Myocyte (in vitro differentiated cells): ENCODE measurements around the gene HIF1A. TPM values are rescaled to one million over a fixed set of nuclear protein-coding genes. Genes with fewer than 3 reads are reported as not detected.
"Not testable (repeated sequence)": the region's sequence is repeated elsewhere in the genome, so short reads cannot be mapped to it uniquely, and the experiment has no call there.

ENCODE experiments used
- DNase-seq: peaks from one replicate; pipeline ENCODE4 v3.0.0-alpha.2; 2012; ENCODE audit warnings: low read depth
- total RNA-seq: library from RNA; depleted of rRNA; stranded (reverse); fragments of >200 nt; gene quantifications from 2 replicates; pipeline ENCODE4 v1.2.3, GENCODE V29; 2014

HIF1A gene
- total RNA-seq, 1 donor from 2014 or later, result 444 TPM

DNA sequence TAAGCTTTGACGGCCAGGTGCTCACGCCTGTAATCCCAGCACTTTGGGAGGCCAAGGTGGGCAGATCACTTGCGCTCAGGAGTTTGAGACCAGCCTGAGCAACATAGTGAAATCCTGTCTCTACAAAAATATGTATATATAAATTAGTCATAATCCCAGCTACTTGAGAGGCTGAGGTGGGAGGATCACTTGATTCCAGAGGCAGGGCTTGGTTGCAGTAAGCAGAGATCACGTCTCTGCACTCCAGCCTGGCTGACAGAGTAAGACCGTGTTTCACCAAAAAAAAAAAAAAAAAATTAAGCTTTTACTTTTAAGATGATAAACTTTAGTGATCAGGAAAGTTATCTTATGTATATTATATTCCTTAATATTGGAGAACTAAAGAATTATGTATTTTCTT lies 48.9 kb downstream of the HIF1A start:
- no peak for DNase-seq

DNA sequence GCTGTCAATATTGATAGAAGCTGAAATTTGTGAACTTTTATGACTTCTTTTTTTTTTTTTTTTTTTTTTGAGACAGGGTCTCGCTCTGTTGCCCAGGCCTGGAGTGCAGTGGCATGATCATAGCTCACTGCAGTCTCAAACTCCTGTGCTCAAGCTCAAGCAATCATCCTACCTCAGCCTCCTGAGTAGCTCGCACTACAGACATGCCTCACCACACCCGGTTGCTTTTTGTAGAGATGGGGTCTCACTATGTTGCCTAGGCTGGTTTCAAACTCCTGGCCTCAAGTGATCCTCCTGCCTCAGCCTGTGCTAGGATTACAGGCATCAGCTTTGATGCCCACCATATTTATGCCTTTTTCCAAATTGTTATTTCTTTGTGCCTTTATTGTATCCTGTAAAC lies 51.0 kb downstream of the HIF1A start:
- not testable (repeated sequence) for DNase-seq

DNA sequence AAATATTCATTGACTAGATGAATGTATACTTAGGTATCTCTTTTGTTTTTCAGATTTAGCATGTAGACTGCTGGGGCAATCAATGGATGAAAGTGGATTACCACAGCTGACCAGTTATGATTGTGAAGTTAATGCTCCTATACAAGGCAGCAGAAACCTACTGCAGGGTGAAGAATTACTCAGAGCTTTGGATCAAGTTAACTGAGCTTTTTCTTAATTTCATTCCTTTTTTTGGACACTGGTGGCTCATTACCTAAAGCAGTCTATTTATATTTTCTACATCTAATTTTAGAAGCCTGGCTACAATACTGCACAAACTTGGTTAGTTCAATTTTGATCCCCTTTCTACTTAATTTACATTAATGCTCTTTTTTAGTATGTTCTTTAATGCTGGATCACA lies 51.6 kb downstream of the HIF1A start:
- DNase-seq, result no peak

DNA sequence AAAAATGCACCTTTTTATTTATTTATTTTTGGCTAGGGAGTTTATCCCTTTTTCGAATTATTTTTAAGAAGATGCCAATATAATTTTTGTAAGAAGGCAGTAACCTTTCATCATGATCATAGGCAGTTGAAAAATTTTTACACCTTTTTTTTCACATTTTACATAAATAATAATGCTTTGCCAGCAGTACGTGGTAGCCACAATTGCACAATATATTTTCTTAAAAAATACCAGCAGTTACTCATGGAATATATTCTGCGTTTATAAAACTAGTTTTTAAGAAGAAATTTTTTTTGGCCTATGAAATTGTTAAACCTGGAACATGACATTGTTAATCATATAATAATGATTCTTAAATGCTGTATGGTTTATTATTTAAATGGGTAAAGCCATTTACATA lies 52.0 kb downstream of the HIF1A start:
- DNase-seq, result no peak

DNA sequence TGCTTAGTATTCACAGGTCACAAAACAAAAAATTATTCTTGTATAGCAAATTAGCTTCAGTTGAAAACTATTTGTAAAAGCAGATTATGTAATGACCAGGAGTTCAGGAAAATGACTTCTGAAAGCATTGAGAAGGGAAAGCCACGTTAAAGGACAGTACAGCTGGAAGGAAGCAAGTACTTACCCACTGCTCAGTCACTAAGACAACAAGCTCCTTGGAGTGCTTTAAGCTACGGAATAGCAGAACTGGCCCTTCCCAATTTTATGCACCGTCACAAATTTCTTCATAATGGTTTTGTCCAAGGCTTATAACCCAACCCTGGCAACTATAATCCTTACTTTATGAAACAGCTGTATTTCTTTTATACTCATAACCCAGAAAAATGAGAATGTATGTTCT lies 54.0 kb downstream of the HIF1A start:
- peak; percentile 40 for DNase-seq

DNA sequence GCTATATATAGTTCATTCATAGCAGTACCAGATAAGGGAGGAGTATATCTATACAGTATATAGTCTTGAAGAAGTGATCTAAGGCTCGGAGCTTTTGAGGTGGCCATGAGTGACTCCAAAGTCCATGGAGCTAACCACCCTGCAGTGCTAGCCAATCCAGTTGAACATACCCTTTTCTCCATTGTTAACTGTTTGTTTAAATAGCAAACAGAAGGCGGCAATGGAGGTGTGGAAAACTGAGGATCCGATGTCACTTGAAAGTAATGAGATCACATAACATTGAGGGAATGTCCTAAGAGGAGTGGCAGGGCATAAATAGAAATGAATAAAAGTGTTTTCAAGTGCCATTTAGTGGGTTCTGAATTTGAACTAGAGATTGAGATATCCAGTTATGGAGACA lies 54.6 kb downstream of the HIF1A start:
- peak; percentile 53 for DNase-seq

DNA sequence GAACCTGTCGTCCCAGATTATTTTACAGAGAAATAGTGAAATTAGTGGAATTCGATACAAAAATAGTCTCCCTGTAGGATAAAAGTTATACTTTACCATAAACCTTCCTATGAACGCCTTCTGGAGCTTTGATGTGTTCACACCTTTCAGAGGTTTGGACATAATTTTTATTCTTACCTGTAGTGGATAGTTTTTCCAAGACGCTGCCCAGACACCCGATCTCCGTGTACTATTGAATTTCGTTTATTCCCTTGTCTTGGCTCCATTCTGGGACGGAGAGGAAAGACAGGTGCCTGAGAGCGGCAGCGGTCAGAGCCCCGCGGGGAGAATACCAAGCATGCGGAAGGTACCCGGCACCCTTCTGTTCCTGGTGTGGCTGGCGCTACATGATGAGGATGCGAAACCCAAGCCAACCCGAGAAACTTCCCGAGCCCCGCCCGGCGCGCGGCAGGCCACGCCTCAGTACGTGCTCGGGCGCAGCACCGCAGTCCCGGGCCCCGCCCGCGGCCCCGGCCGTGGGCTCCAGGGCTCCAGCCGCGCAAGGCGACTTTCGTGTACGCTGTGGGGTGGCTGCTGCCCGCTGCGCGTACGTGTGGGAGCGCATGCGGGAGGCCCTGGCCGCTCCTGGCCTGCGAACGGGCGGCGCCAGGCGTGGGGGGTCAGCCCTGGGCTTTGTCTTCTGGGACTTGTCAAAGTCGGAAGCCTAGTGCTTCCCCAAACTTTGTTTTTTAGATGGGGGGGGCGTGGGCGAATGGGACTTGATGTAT lies 55.6 kb downstream of the HIF1A start:
- DNase-seq, result peak; percentile 85

DNA sequence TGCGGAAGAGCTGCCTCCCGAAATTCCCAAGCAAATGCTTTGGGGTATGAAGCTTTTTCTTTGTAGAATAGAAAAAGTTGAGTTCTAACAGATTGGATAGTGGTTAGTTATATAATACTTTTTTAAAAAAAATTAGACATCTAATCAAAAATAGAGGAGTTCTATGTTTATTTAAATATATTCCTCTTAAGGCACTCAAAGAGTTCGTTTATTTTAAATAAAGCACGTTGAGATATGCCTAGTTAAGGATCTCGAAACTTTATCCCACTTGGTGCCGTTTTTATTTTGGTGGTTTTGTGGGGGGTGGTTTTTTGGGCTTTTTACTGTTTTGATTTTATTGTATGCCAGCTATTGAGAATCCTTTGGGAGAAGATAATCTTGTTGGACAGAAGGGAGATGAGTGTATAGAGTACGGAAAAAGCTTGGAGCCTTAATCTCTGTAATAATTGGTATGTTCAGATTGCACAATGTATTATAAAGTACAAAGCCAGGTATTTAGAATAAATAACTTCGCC lies 56.2 kb downstream of the HIF1A start:
- DNase-seq, result no peak

DNA sequence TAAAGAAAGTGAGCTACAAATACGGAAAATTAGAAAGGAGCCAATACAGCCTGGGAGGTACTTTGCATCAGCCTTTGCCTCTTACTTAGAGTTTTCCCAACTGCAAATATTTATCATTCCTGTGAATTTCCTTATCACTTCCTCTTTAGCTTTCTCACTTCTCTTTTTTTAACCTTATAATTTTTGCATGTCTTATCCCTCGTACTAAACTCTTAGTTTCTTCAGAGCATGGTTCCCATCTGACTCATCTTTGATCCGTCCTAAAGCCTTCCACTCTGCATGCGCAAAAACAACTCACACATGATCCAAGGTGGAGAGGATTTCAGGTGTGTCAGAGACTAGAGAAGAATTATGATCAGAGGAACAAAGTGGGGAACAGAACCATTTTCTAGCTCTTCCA lies 57.3 kb downstream of the HIF1A start:
- DNase-seq, result no peak

DNA sequence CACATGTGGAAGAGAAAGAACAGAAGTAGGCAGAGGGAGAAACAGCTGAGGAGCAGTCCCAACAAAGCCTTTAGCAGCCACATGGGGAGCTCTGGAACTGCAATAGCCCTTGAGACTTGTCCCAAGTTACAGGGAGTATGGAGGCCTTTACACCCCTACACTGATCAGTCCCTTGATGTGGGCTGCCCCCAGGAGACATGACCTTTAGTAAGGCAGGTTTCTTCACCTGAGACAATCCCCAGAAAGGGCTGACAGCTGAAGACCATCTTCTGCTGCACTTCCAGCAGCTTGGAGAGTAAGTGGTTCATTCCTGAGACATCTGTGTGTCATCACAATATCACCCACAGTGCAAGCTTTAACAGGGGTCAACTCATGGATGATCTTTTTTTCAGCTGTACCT lies 58.3 kb downstream of the HIF1A start:
- peak; percentile 21 for DNase-seq

DNA sequence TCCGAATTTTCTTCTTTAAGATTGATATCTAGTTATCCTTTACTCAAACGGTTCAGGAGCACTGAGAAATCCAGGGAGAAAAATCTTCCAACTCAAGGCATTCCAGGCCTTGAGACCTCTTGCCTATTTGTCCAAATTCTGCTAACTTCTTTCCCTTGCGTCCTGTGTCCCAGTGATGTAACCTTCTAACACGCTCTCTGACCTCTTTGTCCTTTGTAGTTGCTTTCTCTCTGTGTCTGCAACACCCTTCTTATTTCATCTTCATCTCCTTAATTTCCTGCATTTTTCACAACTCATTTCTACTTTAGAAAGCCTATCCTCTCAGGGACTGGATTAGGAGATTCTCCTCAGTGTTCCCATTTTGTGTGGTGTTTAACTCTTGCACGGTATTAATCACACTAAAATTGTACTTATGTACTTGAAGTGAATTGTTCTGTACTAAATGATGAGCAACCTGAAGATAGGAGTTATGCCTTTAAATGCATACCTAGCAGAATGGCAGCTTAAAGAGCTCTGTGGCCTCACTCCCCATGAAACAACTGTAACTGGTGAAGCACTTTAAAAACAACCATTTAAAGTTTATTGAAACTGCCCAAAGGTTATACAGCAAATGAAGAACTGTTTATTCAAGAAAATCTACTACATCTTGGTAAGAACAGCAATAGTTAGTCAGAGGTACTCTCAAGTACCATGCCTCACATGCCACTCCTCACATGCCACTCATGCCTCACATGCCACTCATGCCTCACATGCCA lies 59.5 kb downstream of the HIF1A start:
- no peak for DNase-seq

DNA sequence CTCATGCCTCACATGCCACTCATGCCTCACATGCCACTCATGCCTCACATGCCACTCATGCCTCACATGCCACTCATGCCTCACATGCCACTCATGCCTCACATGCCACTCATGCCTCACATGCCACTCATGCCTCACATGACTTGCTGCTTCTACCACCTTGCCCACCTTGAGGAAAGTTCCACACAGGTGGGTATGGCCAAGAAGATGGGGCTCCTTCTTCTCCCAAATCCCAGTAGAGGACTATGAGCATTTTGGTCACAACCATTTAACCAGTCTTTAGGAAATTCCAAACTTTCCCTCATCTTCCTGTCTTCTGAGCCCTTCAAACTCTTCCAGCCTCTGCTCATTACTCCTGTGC lies 60.0 kb downstream of the HIF1A start:
- DNase-seq, result not testable (repeated sequence)

DNA sequence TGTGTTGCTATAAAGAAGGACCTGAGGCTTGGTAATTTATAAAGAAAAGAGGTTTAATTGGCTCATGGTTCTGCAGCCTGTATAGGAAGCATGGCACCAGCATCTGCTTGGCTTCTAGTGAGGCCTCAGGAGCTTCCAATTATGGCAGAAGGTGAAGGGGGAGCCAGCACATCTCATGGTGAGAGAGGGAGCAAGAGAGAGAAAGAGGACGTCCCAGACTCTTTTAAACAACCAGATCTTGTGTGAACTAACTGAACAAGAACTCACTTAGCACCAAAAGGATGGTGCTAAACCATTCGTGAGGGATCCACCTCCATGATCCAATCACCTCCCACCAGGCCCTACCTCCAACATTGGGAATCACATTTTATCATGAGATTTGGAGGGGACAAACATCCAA lies 60.8 kb downstream of the HIF1A start:
- no peak for DNase-seq

DNA sequence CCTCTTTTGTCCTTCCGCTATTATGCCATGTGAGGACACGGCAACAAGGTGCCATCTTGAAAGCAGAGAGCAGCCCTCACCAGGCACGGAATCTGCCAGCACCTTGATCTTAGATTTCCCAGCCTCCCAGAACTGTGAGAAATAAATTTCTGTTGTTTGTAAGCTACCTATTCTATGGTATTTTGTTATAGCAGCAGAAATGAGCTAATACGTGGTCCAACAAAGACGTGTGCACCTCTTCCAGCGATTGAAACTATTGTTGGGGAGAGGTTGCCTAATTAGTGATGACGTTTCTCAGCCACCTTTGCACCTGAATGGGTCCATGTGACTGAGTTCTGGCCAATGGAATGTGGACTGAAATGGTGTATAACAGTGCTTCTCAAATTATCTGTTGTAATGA lies 64.6 kb downstream of the HIF1A start:
- no peak for DNase-seq

DNA sequence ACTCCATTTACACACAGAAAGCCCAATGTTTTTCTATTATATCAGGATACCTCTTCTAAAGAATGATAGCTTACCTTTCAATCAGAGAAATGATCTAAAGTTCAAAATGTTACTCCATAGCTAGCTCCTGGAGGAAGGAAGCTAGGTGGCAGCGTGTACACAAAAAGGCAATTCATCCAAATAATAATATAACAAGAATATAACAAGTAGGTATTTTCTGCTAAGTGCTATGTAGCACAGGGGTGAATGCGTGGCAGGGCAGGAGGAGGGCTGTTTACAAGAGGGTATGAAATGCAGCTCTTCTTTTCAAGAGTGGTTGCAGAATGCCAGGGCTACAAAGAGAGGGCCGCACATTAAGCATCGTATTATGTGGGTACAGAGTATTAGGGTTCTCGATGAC lies 66.2 kb downstream of the HIF1A start:
- no peak for DNase-seq

DNA sequence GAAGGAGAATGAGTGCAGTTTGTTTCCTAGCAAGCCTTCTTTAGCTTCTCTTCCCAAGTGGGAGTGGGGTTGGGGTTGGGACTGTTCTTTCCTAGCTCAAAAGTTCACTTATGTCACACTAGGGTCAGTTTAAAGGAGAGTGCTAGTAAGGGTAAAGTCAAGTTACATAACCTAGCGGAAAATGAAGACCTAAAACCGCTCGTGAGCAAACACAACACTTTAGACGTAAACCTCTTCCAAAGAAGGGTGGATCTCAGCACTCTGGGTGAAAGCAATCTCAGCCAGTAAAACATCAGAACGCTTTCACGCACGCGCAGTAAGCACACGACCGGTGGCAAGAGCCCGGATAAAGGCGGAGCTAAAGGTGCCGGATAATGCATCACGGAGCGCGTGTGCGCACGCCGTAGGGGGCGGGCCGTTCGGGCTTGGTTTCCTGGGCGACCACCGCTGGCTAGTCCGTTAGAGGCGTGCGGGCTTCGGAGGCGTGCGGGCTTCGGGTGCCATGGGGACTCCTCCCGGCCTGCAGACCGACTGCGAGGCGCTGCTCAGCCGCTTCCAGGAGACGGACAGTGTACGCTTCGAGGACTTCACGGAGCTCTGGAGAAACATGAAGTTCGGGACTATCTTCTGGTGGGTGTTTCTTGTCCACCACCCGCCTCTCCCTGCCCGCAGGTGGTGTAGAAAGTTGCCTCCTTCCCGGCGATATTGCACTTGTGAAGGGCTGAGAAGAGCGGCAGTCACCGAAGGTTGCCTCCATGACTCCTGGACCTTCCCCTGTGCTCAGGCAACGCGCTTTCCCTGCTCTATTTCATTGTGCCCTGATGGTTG lies 66.9 kb downstream of the HIF1A start, which contains the start of gene SNAPC1:
Gene SNAPC1, plus strand, starts transcription at position 462 of the 828 bp plus-strand sequence. Its CDS starts 41 bp downstream, at position 503.
- DNase-seq, result peak; percentile 99

DNA sequence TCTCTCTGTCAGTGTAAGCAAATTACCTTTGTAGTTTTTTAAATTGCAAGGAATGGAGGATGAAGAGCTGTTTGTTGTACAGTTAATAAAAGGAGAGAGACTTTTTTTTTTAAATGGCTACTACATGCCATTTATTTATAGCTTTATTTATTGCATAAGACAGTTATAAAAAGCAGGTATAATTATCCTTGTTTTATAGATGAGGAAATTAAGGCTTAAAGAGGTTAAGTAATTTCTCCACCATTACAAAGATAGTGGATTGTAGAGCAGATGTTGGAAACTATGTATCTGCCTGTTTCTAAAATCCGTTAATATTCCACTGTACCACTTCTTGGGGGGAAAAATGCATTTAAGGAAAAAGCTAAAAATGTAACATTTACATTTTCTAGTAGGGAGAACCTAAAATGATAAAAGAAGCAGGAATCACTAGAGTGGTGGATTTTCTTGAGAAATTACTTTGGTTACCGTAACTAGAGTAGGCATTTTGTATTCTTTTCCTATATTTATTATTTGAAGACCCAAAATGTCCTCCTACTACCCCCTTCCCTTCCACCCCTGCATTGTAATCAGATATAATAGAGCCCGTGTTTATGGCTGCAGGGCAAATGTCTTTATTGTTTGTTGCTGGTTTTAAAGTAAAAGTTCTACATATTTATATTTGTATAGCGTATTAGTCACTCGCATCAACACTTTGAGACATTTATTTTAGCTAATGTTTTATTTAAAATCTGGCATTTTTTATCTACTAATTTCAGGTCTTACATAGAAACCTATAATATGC lies 69.2 kb downstream of the HIF1A start:
- no peak for DNase-seq

DNA sequence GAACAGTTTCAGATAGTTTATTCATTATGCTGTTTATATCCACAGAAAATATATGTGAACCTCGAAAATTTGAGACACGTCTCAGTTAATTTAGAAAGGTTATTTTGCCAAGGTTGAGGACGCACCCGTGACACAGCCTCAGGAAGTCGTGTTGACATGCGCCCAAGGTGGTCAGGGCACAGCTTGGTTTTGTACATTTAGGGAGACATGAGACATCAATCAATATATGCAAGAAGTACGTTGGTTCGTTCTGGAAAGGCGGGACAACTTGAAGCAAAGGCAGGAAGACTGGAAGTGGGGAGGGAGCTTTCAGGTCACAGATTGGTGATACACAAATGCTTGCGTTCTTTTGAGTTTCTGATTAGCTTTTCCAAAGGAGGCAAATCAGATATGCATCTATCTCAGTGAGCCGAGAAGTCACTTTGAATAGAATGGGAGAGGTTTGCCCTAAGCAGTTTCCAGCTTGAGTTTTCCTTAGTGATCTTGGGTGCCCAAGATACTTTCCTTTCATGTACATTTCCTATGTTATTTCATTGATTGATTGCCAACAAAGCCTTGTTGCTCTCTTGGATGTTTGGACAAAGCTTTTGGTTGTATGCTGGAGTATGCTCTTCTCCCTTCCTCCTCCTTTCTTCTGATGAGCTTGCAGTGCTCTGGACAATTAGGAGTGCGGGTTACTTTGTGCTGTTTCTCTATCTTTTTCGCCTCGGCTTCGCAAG lies 70.1 kb downstream of the HIF1A start:
- peak; percentile 36 for DNase-seq

DNA sequence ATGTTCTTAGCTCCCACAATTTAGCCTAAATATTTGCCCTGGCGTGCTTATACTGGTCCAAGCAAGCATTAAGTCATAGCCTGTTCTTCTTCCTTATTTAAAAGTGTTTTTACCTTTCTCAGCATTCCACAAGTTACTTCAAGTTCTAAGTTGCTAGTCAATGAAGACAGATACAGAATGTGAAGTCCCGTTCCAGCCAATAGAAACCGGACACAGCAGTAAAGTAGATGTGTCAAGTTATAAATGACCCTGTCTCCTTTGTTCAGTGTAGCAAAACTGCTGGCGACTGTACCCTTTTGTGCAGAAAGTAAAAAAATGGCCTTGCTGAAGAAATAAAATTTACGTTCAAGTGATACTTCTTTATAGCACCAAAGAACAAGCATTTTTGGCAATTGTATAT lies 70.8 kb downstream of the HIF1A start:
- no peak for DNase-seq

DNA sequence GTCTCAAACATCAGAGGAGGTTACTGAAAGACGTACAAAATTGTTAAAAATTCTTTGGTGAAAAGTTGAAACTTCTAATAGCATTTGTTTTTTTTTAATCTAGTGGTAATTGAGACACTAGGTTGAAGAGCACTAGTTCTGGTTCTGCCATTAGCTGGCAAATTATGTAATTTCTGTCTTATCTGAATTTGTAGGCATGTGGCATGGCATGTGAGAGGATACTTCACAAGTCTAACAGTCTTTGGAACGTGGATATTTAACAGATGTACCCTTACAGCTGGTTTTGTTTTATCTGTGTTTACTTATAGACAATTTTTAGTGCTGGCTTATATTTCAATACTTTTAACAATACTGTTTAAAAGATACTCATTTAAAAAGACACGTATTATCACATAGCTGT lies 72.9 kb downstream of the HIF1A start:
- no peak for DNase-seq
